ENCODE data around the gene LOC101059915.

Gene LOC101059915

GRCh38 chrX:71621603-71622002, 45.7 kb upstream of the LOC101059915 start:
- CTCF ChIA-PET: interaction anchor here (0.7 kb wide), 1 partner anchor 31 kb away, joined by 3 read pairs; no protein-coding TSS in a partner anchor
- POLR2A ChIA-PET: no interaction called here
- TF ChIP-seq ARNT (IDR thresholded peaks at IDR 0.05) (no peak), SUZ12 (IDR thresholded peaks at IDR 0.05) (no peak), PKNOX1 (IDR thresholded peaks at IDR 0.05) (no peak), FOXK2 (IDR thresholded peaks at IDR 0.05) (no peak), FOXA1 (IDR thresholded peaks at IDR 0.05) (no peak), HDGF (IDR thresholded peaks at IDR 0.05; ENCODE audit: borderline replicate concordance) (no peak), FOXM1 (IDR thresholded peaks at IDR 0.05; ENCODE audit: borderline replicate concordance) (no peak), SP1 (IDR thresholded peaks at IDR 0.05) (no peak), CTBP1 (IDR thresholded peaks at IDR 0.05; ENCODE audit: borderline replicate concordance) (no peak), ZNF384 (IDR thresholded peaks at IDR 0.05) (no peak), NFRKB (IDR thresholded peaks at IDR 0.05) (no peak)
- no peak for DNase-seq (ENCODE audit: extremely low spot score)

GRCh38 chrX:71622032-71622575, 45.2 kb upstream of the LOC101059915 start:
- TF ChIP-seq LEF1 (IDR thresholded peaks at IDR 0.05; ENCODE audit: borderline replicate concordance) (no peak), CTBP1 (IDR thresholded peaks at IDR 0.05; ENCODE audit: borderline replicate concordance) (no peak), PKNOX1 (IDR thresholded peaks at IDR 0.05) (no peak), BHLHE40 (IDR thresholded peaks at IDR 0.05; ENCODE audit: borderline replicate concordance) (no peak), NFRKB (IDR thresholded peaks at IDR 0.05) (no peak), FOXA1 (IDR thresholded peaks at IDR 0.05) (no peak), TARDBP (IDR thresholded peaks at IDR 0.05) (no peak), ARNT (IDR thresholded peaks at IDR 0.05) (no peak), SP1 (IDR thresholded peaks at IDR 0.05) (no peak)
- ChIA-PET POLR2A (no interaction called here), CTCF (no interaction called here)
- no peak for DNase-seq (ENCODE audit: extremely low spot score)

GRCh38 chrX:71622576-71623450, 44.5 kb upstream of the LOC101059915 start:
- no peak for TF ChIP-seq NFRKB (IDR thresholded peaks at IDR 0.05)
- no peak for TF ChIP-seq CTBP1 (IDR thresholded peaks at IDR 0.05; ENCODE audit: borderline replicate concordance)
- TF ChIP-seq PKNOX1 (IDR thresholded peaks at IDR 0.05): no peak
- no peak for TF ChIP-seq ELF4 (IDR thresholded peaks at IDR 0.05)
- no peak for TF ChIP-seq FOXM1 (IDR thresholded peaks at IDR 0.05; ENCODE audit: borderline replicate concordance)
- no peak for TF ChIP-seq FOXA1 (IDR thresholded peaks at IDR 0.05)
- no peak for TF ChIP-seq HDGF (IDR thresholded peaks at IDR 0.05; ENCODE audit: borderline replicate concordance)
- no peak for TF ChIP-seq L3MBTL2 (conservative IDR thresholded peaks at IDR 0.05)
- TF ChIP-seq BHLHE40 (IDR thresholded peaks at IDR 0.05; ENCODE audit: borderline replicate concordance): no peak
- no peak for TF ChIP-seq SUZ12 (IDR thresholded peaks at IDR 0.05)
- TF ChIP-seq LEF1 (IDR thresholded peaks at IDR 0.05; ENCODE audit: borderline replicate concordance): no peak
- no peak for TF ChIP-seq ZNF384 (IDR thresholded peaks at IDR 0.05)
- no peak for TF ChIP-seq TARDBP (IDR thresholded peaks at IDR 0.05)
- no peak for TF ChIP-seq SP1 (IDR thresholded peaks at IDR 0.05)
- ChIA-PET POLR2A (no interaction called here), CTCF (interaction anchor here (0.7 kb wide), 1 partner anchor 623 kb away, joined by 3 read pairs; no protein-coding TSS in a partner anchor)
- DNase-seq (ENCODE audit: extremely low spot score): peak; percentile 67

- TF ChIP-seq FOXA1 (IDR thresholded peaks at IDR 0.05) (no peak), L3MBTL2 (conservative IDR thresholded peaks at IDR 0.05) (no peak), PKNOX1 (IDR thresholded peaks at IDR 0.05) (no peak), ZNF384 (IDR thresholded peaks at IDR 0.05) (no peak), FOXM1 (IDR thresholded peaks at IDR 0.05; ENCODE audit: borderline replicate concordance) (no peak), SUZ12 (IDR thresholded peaks at IDR 0.05) (no peak), ARNT (IDR thresholded peaks at IDR 0.05) (no peak), TARDBP (IDR thresholded peaks at IDR 0.05) (no peak), SP1 (IDR thresholded peaks at IDR 0.05) (no peak), NFRKB (IDR thresholded peaks at IDR 0.05) (no peak), BHLHE40 (IDR thresholded peaks at IDR 0.05; ENCODE audit: borderline replicate concordance) (no peak), ELF4 (IDR thresholded peaks at IDR 0.05) (no peak), FOXK2 (IDR thresholded peaks at IDR 0.05) (no peak), LEF1 (IDR thresholded peaks at IDR 0.05; ENCODE audit: borderline replicate concordance) (no peak), CTBP1 (IDR thresholded peaks at IDR 0.05; ENCODE audit: borderline replicate concordance) (no peak), HDGF (IDR thresholded peaks at IDR 0.05; ENCODE audit: borderline replicate concordance) (no peak)
Observed at GRCh38 chrX:71623714-71624113, 43.6 kb upstream of the LOC101059915 start.

GRCh38 chrX:71625471-71625870, 41.9 kb upstream of the LOC101059915 start:
- ChIA-PET CTCF (no interaction called here), POLR2A (no interaction called here)
- DNase-seq (ENCODE audit: extremely low spot score): no peak
- TF ChIP-seq BHLHE40 (IDR thresholded peaks at IDR 0.05; ENCODE audit: borderline replicate concordance) (no peak), FOXK2 (IDR thresholded peaks at IDR 0.05) (no peak), ZNF384 (IDR thresholded peaks at IDR 0.05) (no peak), HDGF (IDR thresholded peaks at IDR 0.05; ENCODE audit: borderline replicate concordance) (no peak), ARNT (IDR thresholded peaks at IDR 0.05) (no peak), CTBP1 (IDR thresholded peaks at IDR 0.05; ENCODE audit: borderline replicate concordance) (no peak), SUZ12 (IDR thresholded peaks at IDR 0.05) (no peak), FOXA1 (IDR thresholded peaks at IDR 0.05) (no peak), L3MBTL2 (conservative IDR thresholded peaks at IDR 0.05) (no peak), TARDBP (IDR thresholded peaks at IDR 0.05) (no peak), NFRKB (IDR thresholded peaks at IDR 0.05) (no peak), FOXM1 (IDR thresholded peaks at IDR 0.05; ENCODE audit: borderline replicate concordance) (no peak), LEF1 (IDR thresholded peaks at IDR 0.05; ENCODE audit: borderline replicate concordance) (no peak), PKNOX1 (IDR thresholded peaks at IDR 0.05) (no peak), SP1 (IDR thresholded peaks at IDR 0.05) (no peak), ELF4 (IDR thresholded peaks at IDR 0.05) (no peak; the same call in 1 of the 2 replicates)

More at GRCh38 chrX:71623714-71624113, 43.6 kb upstream of the LOC101059915 start:
- ChIA-PET POLR2A (no interaction called here), CTCF (no interaction called here)
- DNase-seq (ENCODE audit: extremely low spot score): no peak
